Prostate gland (tissue), 2 donors: ENCODE data around the gene SUPT20HL1. TPM values are rescaled to one million over a fixed set of nuclear protein-coding genes. Genes with fewer than 3 reads are reported as not detected.

Experiments
- DNase-seq: peaks from one replicate; pipeline ENCODE4 v3.0.0-alpha.2; 2019; ENCODE audit warnings: low spot score
- H3K27ac ChIP-seq, 2 donors: fragments of 200-600 bp; sonication (generic); 2 replicates each; pipeline ENCODE4 v1.5.1; 2017 to 2019
- H3K27me3 ChIP-seq: fragments of 200-600 bp; sonication (generic); replicated peaks from 2 replicates; pipeline ENCODE4 v1.5.1; 2019; ENCODE audit not compliant: insufficient read depth
- H3K36me3 ChIP-seq, 2 donors: fragments of 200-600 bp; sonication (generic); 1 replicate in 1 of 2; 2 replicates in 1 of 2; pipeline versions ENCODE4 v1.5.1 to v1.8.1; 2017 to 2019
- H3K4me1 ChIP-seq: fragments of 200-600 bp; sonication (generic); replicated peaks from 2 replicates; pipeline ENCODE4 v1.5.1; 2019
- H3K4me3 ChIP-seq, 2 donors: fragments of 200-600 bp; sonication (generic); 2 replicates each; pipeline ENCODE4 v1.5.1; 2017 to 2019
- H3K9me3 ChIP-seq: fragments of 200-600 bp; sonication (generic); 2 replicates; pipeline ENCODE4 v1.5.1; 2017
- CTCF ChIP-seq, 4 experiments: fragments of 200-600 bp in 2 of 4; fragments of 450-650 bp in 2 of 4; sonication (generic) in 2 of 4; IDR thresholded peaks; 1 replicate in 3 of 4; 2 replicates in 1 of 4; pipeline ENCODE4 v1.5.1; 2016 to 2019; ENCODE audit warnings: antibody characterized with exemption in 4 of 4, mild to moderate bottlenecking in 2 of 4, moderate library complexity in 2 of 4
- POLR2A ChIP-seq: fragments of 450-650 bp; IDR thresholded peaks from one replicate; pipeline ENCODE4 v1.6.1; 2016; ENCODE audit warnings: antibody characterized with exemption, mild to moderate bottlenecking
- POLR2AphosphoS5 ChIP-seq: sonication (generic); formaldehyde crosslinking; IDR thresholded peaks from one replicate; pipeline ENCODE4 v1.6.1; 2017; ENCODE audit warnings: antibody characterized with exemption
- WGBS: methylation state at CpG from one replicate; pipeline ENCODE4 v1.1.5; 2018; 5-methylcytosine and 5-hydroxymethylcytosine counted together
- intact Hi-C: fragments of 100-400 bp; cut with DNase I; formaldehyde crosslinking; loops from one replicate; pipeline ENCODE4 v1.14.2; 2022
- total RNA-seq, 2 donors: library from RNA; depleted of rRNA; stranded (reverse); fragments of >200 nt; gene quantifications; one replicate each; pipeline ENCODE4 v1.1.0, GENCODE V29; 2016

SUPT20HL1 gene
- total RNA-seq, 2 donors from 2014 or later = 0.40 TPM; not detected in 1

GRCh38 chrX:24321741-24322395, 38.6 kb upstream of the SUPT20HL1 start:
- no peak for TF ChIP-seq POLR2AphosphoS5
- TF ChIP-seq CTCF (IDR thresholded peaks at IDR 0.05) = no peak
- TF ChIP-seq POLR2A = no peak

GRCh38 chrX:24325231-24325630, 35.2 kb upstream of the SUPT20HL1 start:
- intact Hi-C loops = no loop called here
- no peaks in the 10 kb centered on the region for H3K9me3 ChIP-seq
- no peaks in the 10 kb centered on the region for H3K27me3 ChIP-seq
- no peak for TF ChIP-seq POLR2AphosphoS5
- TF ChIP-seq CTCF (IDR thresholded peaks at IDR 0.05) = no peak
- no peak for TF ChIP-seq POLR2A
- no peaks in the 10 kb centered on the region for H3K36me3 ChIP-seq
- H3K4me3 ChIP-seq = no peak overlapping the region
- DNase-seq = no peak
- no peaks in the 10 kb centered on the region for H3K4me1 ChIP-seq
- WGBS = 67% methylated on average over 1 of the region's 1 CpG
- H3K27ac ChIP-seq = no peak overlapping the region

More at GRCh38 chrX:24321741-24322395, 38.6 kb upstream of the SUPT20HL1 start:
- DNase-seq = no peak
- WGBS = 98% methylated on average over 2 of the region's 4 CpGs
- Histone ChIP-seq H3K36me3 (no peaks in the 10 kb centered on the region), H3K27me3 (no peaks in the 10 kb centered on the region), H3K9me3 (no peaks in the 10 kb centered on the region), H3K27ac (no peak overlapping the region), H3K4me3 (no peak overlapping the region), H3K4me1 (no peaks in the 10 kb centered on the region)
- intact Hi-C loops = no loop called here

DNA sequence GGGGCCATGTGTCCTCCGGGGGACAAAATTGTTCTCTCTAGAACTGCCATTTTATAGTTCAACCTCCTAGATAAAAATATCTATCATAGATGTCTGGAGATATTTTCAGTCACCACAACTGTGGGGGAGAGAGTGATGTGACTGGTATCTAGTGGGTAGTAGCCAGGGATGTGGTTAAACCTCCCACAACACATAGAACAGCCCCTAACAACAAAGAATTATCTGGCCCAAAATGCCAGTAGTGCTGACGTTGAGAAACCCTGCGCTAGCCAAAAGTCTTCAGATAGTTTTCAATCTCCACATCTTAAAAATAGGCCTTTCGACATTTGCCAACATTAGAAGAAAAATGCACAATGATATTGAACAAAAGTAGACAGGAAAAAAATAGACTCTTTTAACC, 27.6 kb upstream of the SUPT20HL1 start:
- no peak overlapping the region for H3K4me3 ChIP-seq
- H3K27ac ChIP-seq = no peak overlapping the region
- 50% methylated on average over 4 of the region's 4 CpGs for WGBS
- H3K27me3 ChIP-seq = no peaks in the 10 kb centered on the region
- intact Hi-C loops = no loop called here
- TF ChIP-seq POLR2A = no peak
- no peak for TF ChIP-seq CTCF (IDR thresholded peaks at IDR 0.05)
- TF ChIP-seq POLR2AphosphoS5 = no peak
- H3K9me3 ChIP-seq = no peaks in the 10 kb centered on the region
- no peaks in the 10 kb centered on the region for H3K4me1 ChIP-seq
- no peak for DNase-seq
- no peaks in the 10 kb centered on the region for H3K36me3 ChIP-seq

GRCh38 chrX:24333371-24333770, 27.1 kb upstream of the SUPT20HL1 start:
- Histone ChIP-seq H3K9me3 (no peaks in the 10 kb centered on the region), H3K27me3 (no peaks in the 10 kb centered on the region), H3K27ac (no peak overlapping the region), H3K4me1 (no peaks in the 10 kb centered on the region), H3K36me3 (no peaks in the 10 kb centered on the region), H3K4me3 (no peak overlapping the region)
- DNase-seq = no peak
- intact Hi-C loops = no loop called here
- WGBS = 73% methylated on average over 1 of the region's 1 CpG
- TF ChIP-seq CTCF (IDR thresholded peaks at IDR 0.05) (no peak), POLR2AphosphoS5 (no peak), POLR2A (no peak)

DNA sequence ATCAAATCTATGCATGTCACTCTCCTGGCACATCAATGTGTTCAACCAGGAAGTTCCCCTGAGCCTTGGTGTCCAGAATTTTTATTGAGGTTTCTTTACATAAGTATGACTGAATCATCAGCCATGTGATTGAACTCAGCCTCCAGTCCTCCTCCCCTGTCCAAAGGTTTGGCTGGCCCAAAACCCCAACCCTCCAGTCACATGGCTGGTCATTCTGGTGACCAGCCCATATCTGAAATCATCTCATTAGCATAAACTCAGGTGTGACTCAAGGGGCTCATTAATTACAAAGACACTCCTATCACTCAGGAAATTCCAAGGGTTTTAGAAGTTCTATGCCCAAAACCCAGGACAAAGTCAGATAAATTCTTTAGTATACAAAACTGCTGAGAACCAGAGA, 26.0 kb upstream of the SUPT20HL1 start:
- Histone ChIP-seq H3K4me1 (no peaks in the 10 kb centered on the region), H3K27ac (no peak overlapping the region), H3K27me3 (no peaks in the 10 kb centered on the region), H3K36me3 (no peaks in the 10 kb centered on the region), H3K4me3 (no peak overlapping the region), H3K9me3 (no peaks in the 10 kb centered on the region)
- no peak for TF ChIP-seq CTCF (IDR thresholded peaks at IDR 0.05)
- no peak for TF ChIP-seq POLR2AphosphoS5
- TF ChIP-seq POLR2A = no peak
- DNase-seq = no peak
- intact Hi-C loops = no loop called here
